ENCODE results near the gene GPX3. TPM values are rescaled to one million over a fixed set of nuclear protein-coding genes. Genes with fewer than 3 reads are reported as not detected.

Gene GPX3
- total RNA-seq, 1 donor from 2014 or later, result 5.3 TPM

DNA sequence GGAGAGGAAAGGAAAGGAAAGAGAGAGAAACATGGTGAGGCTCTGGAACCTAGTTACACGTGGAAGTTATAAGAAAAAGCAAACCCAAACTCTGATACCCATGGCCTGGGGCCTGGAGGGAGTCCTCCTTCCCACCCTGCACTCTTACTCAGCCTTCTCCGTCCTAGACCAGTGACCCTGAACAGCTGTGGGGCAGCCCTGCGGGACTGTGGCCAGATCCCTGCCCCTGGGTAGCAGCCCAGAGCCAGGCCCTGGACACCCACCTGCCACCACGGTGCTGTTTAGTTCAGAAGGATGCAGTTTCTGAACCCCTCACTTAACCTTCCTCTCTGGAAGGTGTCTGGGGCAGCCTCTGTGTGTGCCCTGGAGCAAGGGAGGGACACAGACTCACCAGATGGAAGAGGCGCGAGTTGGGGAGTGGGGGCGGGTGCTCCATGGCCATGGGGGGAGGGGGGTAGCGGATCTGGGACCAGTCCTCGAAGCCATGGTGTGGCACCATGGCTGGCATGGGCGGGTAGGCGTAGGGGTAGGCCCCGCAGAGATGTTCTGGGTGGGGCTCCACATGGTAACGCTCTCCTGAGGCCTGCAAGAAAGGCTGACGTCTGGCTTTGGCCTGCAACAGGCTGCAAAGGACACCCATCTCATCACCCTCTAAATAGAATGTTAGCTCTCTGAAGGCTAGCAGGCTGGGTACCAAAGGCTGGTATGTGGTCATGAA lies 13.0 kb downstream of the GPX3 start:
- no peaks in the 10 kb centered on the region for H3K27me3 Mint-ChIP-seq (ENCODE audit: low read depth)
- peaks cover 50% of the 10 kb centered on the region for H3K36me3 Mint-ChIP-seq (ENCODE audit: low read depth)

DNA sequence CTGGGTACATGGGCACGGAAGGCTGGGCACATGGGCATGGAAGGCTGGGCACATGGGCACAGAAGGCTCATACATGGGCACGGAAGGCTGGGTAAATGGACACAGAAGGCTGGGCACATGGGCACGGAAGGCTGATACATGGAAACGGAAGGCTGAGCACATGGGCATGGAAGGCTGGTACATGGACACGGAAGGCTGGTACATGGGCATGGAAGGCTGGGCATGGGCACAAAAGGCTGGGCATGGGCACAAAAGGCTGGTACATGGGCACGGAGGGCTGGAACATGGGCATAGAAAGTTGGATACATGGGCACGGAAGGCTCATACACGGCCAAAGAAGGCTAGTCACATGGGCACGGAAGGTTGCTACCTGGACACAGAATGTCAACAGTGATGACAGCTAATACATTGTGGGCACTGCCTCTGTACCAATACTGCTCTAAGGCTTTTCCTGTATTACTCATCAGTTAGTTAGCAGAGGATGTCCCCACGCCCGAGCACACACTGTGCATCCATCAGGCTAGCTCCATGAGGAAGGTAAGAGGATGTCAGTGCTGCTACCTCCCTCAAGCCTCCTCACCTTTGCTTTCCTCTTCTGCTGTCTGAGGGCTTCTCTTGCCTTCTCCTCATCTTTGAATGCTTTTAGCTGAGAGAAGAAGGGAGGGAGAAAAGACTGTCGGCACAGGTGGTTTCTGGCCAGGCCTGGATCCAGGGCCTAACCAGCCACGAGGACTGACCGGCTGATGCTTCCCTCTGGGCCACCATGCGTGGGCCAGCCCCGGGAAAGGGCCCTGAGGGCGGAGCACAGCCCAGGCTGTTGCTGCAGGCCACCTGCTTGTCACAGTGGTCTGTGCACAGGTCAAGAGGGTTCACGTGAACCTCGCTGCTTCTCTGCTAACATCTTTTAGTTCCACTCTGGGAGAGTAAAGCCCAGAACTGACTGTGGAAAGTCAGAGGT lies 14.3 kb downstream of the GPX3 start:
- Mint-ChIP-seq H3K9me3 (ENCODE audit: low read depth) (no peaks in the 10 kb centered on the region), H3K36me3 (ENCODE audit: low read depth) (peaks cover 44% of the 10 kb centered on the region), H3K4me1 (ENCODE audit: low read depth) (peaks cover 20% of the 10 kb centered on the region), H3K4me3 (ENCODE audit: unreplicated experiment) (no peak overlapping the region), H3K27me3 (ENCODE audit: low read depth) (no peaks in the 10 kb centered on the region), H3K27ac (ENCODE audit: unreplicated experiment) (no peak overlapping the region)
- DNase-seq (ENCODE audit: low spot score), result peak; percentile 49
- TF ChIP-seq, protein P1, sequence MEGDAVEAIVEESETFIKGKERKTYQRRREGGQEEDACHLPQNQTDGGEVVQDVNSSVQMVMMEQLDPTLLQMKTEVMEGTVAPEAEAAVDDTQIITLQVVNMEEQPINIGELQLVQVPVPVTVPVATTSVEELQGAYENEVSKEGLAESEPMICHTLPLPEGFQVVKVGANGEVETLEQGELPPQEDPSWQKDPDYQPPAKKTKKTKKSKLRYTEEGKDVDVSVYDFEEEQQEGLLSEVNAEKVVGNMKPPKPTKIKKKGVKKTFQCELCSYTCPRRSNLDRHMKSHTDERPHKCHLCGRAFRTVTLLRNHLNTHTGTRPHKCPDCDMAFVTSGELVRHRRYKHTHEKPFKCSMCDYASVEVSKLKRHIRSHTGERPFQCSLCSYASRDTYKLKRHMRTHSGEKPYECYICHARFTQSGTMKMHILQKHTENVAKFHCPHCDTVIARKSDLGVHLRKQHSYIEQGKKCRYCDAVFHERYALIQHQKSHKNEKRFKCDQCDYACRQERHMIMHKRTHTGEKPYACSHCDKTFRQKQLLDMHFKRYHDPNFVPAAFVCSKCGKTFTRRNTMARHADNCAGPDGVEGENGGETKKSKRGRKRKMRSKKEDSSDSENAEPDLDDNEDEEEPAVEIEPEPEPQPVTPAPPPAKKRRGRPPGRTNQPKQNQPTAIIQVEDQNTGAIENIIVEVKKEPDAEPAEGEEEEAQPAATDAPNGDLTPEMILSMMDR (IDR thresholded peaks at IDR 0.05), result no peak

More for the DNA sequence above, 13.0 kb downstream of the GPX3 start:
- H3K27ac Mint-ChIP-seq (ENCODE audit: unreplicated experiment), result no peak overlapping the region
- TF ChIP-seq, protein P1 (IDR thresholded peaks at IDR 0.05), result no peak
- H3K9me3 Mint-ChIP-seq (ENCODE audit: low read depth), result no peaks in the 10 kb centered on the region
- H3K4me3 Mint-ChIP-seq (ENCODE audit: unreplicated experiment), result no peak overlapping the region
- H3K4me1 Mint-ChIP-seq (ENCODE audit: low read depth), result peaks cover 9% of the 10 kb centered on the region
- DNase-seq (ENCODE audit: low spot score), result peak; percentile 75

DNA sequence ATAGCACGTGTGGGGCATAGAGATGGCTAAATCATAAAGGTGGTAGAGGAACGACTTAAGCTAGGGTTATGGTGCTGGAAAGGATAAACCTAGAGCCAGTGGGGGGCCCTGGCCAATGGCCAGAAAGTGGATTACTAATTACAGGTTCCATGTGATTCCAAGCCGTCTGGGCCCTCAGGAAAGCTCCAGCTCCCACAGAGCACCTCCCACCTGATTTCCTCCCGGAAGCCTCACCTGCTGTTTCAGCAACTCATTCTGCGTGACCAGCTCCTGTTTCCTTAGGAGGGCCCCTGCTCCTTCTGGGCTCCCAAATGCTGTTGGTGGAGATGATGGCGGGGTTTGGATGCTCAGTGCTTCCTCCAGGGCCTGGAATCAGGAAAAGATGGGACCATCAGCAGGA lies 16.2 kb downstream of the GPX3 start:
- TF ChIP-seq, protein P1 (IDR thresholded peaks at IDR 0.05), result no peak
- Mint-ChIP-seq H3K27ac (ENCODE audit: unreplicated experiment) (no peak overlapping the region), H3K27me3 (ENCODE audit: low read depth) (no peaks in the 10 kb centered on the region), H3K9me3 (ENCODE audit: low read depth) (no peaks in the 10 kb centered on the region), H3K4me1 (ENCODE audit: low read depth) (peaks cover 27% of the 10 kb centered on the region), H3K36me3 (ENCODE audit: low read depth) (peaks cover 36% of the 10 kb centered on the region), H3K4me3 (ENCODE audit: unreplicated experiment) (no peak overlapping the region)
- peak; percentile 58 for DNase-seq (ENCODE audit: low spot score)

DNA sequence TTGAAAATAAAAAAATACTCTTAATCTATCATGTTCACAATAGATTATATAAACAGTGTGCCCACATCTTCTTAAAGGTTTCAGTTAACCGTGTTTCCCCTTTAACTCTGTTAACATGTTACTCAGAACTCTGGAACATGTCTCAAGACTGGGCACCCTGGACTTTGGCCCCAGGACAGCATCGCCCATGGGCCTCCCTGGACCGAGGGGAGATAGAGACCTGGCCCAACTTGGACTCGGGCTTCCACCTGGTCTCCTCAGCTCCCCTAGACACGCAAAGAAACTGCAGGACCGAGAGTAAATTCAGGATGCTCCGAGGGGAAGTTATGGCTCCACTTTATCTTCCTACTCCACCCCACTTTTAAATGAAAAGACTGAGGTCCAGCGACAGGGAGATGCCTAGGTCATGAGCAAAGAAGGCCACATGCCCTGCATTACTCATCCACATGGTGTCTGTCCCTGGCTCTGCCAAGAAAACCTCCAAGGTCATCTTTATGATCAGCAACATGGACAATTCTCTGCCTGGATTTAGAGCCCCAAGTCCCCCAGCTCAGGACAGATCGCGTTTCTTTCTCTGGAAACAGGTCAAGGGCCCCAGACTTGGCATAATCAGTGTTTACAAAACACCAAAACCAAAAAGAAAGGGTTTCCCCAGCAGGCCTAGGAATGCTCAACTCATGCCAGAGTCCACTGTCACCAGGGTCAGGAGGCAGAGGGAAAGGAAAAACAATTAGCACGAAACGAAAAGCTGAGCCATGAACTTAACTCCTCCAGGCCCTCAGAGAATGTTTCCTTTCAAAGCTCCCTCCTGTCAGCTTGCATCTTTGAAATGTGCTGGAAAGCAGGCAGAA lies 17.4 kb downstream of the GPX3 start:
- H3K4me3 Mint-ChIP-seq (ENCODE audit: unreplicated experiment), result no peak overlapping the region
- DNase-seq (ENCODE audit: low spot score), result peak; percentile 4
- TF ChIP-seq, protein P1 (IDR thresholded peaks at IDR 0.05), result no peak
- H3K4me1 Mint-ChIP-seq (ENCODE audit: low read depth), result peaks cover 27% of the 10 kb centered on the region
- no peaks in the 10 kb centered on the region for H3K9me3 Mint-ChIP-seq (ENCODE audit: low read depth)
- peak overlapping the region; percentile 93 for H3K27ac Mint-ChIP-seq (ENCODE audit: unreplicated experiment)
- peaks cover 37% of the 10 kb centered on the region for H3K36me3 Mint-ChIP-seq (ENCODE audit: low read depth)
- H3K27me3 Mint-ChIP-seq (ENCODE audit: low read depth), result no peaks in the 10 kb centered on the region
